Neural crest cell (in vitro differentiated cells): Measurements from ENCODE around the gene DNAH7. TPM values are rescaled to one million over a fixed set of nuclear protein-coding genes. Genes with fewer than 3 reads are reported as not detected.

Source experiments
- DNase-seq: peaks from one replicate; pipeline ENCODE4 v3.0.0; 2021; ENCODE audit warnings: low read depth, mixed read lengths, low spot score
- H3K27ac Mint-ChIP-seq: one replicate; pipeline ENCODE4 v1.8.0; 2021; ENCODE audit warnings: mild to moderate bottlenecking, mixed read lengths; ENCODE audit not compliant: unreplicated experiment
- H3K27me3 Mint-ChIP-seq: 2 replicates; pipeline ENCODE4 v1.8.0; 2021; ENCODE audit warnings: low read depth, mild to moderate bottlenecking, mixed read lengths
- H3K36me3 Mint-ChIP-seq: 2 replicates; pipeline ENCODE4 v1.8.0; 2021; ENCODE audit warnings: low read depth, mild to moderate bottlenecking, mixed read lengths
- H3K4me1 Mint-ChIP-seq: 2 replicates; pipeline ENCODE4 v1.8.0; 2021; ENCODE audit warnings: mixed read lengths
- H3K4me3 Mint-ChIP-seq: one replicate; pipeline ENCODE4 v1.8.0; 2021; ENCODE audit warnings: mild to moderate bottlenecking, mixed read lengths
- H3K9me3 Mint-ChIP-seq: 2 replicates; pipeline ENCODE4 v1.8.0; 2021; ENCODE audit warnings: mixed read lengths
- total RNA-seq: library from RNA; stranded (reverse); gene quantifications from 2 replicates; pipeline ENCODE4 v1.2.1, GENCODE V29; 2021
- TF ChIP-seq, protein P1 (sequence below): fragments of 200-600 bp; sonication (generic); conservative IDR thresholded peaks from 2 replicates; pipeline ENCODE4 v1.5.0; 2021; ENCODE audit warnings: antibody characterized with exemption, mild to moderate bottlenecking

Gene DNAH7
- total RNA-seq, 1 donor from 2014 or later: 1.5 TPM

DNA sequence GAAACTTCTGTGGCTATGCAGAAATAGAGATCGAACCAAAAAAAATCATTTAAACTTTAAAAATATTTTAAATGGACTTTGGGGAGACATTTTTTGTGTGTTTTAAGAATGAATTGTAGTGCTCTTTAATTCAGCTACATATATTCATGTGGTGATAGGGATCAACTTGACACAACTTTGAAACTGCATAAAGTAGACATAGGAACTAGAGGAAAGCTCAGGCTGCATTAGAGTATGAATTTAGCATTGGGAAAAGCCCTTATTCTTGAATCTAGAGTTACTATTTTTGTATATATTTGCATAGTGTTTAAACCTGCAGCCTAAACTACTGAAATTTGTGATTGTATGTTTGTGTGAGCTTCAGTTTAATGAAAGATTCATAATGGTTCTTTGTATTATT lies 333.3 kb downstream of the DNAH7 start:
- peaks cover 37% of the 10 kb centered on the region for H3K36me3 Mint-ChIP-seq
- TF ChIP-seq, protein P1, sequence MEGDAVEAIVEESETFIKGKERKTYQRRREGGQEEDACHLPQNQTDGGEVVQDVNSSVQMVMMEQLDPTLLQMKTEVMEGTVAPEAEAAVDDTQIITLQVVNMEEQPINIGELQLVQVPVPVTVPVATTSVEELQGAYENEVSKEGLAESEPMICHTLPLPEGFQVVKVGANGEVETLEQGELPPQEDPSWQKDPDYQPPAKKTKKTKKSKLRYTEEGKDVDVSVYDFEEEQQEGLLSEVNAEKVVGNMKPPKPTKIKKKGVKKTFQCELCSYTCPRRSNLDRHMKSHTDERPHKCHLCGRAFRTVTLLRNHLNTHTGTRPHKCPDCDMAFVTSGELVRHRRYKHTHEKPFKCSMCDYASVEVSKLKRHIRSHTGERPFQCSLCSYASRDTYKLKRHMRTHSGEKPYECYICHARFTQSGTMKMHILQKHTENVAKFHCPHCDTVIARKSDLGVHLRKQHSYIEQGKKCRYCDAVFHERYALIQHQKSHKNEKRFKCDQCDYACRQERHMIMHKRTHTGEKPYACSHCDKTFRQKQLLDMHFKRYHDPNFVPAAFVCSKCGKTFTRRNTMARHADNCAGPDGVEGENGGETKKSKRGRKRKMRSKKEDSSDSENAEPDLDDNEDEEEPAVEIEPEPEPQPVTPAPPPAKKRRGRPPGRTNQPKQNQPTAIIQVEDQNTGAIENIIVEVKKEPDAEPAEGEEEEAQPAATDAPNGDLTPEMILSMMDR: no peak
- no peak overlapping the region for H3K4me3 Mint-ChIP-seq
- no peaks in the 10 kb centered on the region for H3K4me1 Mint-ChIP-seq
- no peaks in the 10 kb centered on the region for H3K9me3 Mint-ChIP-seq
- H3K27ac Mint-ChIP-seq: no peak overlapping the region
- DNase-seq: no peak
- H3K27me3 Mint-ChIP-seq: no peaks in the 10 kb centered on the region

GRCh38 chr2:195734931-195735330 lies 333.7 kb downstream of the DNAH7 start:
- no peak for DNase-seq
- TF ChIP-seq, protein P1: no peak
- Mint-ChIP-seq H3K4me1 (no peaks in the 10 kb centered on the region), H3K4me3 (no peak overlapping the region), H3K27me3 (no peaks in the 10 kb centered on the region), H3K36me3 (peaks cover 34% of the 10 kb centered on the region), H3K27ac (no peak overlapping the region), H3K9me3 (no peaks in the 10 kb centered on the region)

GRCh38 chr2:195734395-195734794 lies 334.2 kb downstream of the DNAH7 start:
- Mint-ChIP-seq H3K36me3 (peaks cover 34% of the 10 kb centered on the region), H3K4me3 (no peak overlapping the region), H3K4me1 (no peaks in the 10 kb centered on the region), H3K27ac (no peak overlapping the region), H3K27me3 (no peaks in the 10 kb centered on the region), H3K9me3 (no peaks in the 10 kb centered on the region)
- no peak for DNase-seq
- TF ChIP-seq, protein P1: no peak

DNA sequence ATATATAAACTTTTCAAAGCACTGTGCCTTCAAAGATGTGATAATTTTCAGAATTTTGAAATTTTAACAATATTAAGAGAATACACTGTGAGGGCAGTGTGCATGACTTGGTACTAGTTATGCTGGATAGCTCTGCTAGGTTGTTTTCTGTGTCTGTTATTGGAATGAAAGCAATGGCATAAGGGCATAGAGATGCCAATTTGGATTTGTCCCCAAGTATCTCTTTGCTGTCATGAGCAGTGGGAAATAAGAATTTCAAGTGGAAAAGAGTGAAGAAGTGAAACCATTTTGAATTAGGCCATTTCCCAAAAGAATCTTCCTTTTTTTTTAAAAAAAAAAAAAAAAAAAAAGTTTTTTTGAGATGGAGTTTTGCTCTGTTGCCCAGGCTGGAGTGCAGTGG lies 334.8 kb downstream of the DNAH7 start:
- no peaks in the 10 kb centered on the region for H3K9me3 Mint-ChIP-seq
- H3K27me3 Mint-ChIP-seq: no peaks in the 10 kb centered on the region
- no peak overlapping the region for H3K4me3 Mint-ChIP-seq
- DNase-seq: no peak
- no peak overlapping the region for H3K27ac Mint-ChIP-seq
- TF ChIP-seq, protein P1: no peak
- H3K36me3 Mint-ChIP-seq: peaks cover 33% of the 10 kb centered on the region
- no peaks in the 10 kb centered on the region for H3K4me1 Mint-ChIP-seq

GRCh38 chr2:195732574-195732973 lies 336.1 kb downstream of the DNAH7 start:
- H3K27ac Mint-ChIP-seq: no peak overlapping the region
- TF ChIP-seq, protein P1: no peak
- H3K27me3 Mint-ChIP-seq: no peaks in the 10 kb centered on the region
- no peaks in the 10 kb centered on the region for H3K4me1 Mint-ChIP-seq
- H3K9me3 Mint-ChIP-seq: no peaks in the 10 kb centered on the region
- no peak overlapping the region for H3K4me3 Mint-ChIP-seq
- H3K36me3 Mint-ChIP-seq: peaks cover 33% of the 10 kb centered on the region
- no peak for DNase-seq

DNA sequence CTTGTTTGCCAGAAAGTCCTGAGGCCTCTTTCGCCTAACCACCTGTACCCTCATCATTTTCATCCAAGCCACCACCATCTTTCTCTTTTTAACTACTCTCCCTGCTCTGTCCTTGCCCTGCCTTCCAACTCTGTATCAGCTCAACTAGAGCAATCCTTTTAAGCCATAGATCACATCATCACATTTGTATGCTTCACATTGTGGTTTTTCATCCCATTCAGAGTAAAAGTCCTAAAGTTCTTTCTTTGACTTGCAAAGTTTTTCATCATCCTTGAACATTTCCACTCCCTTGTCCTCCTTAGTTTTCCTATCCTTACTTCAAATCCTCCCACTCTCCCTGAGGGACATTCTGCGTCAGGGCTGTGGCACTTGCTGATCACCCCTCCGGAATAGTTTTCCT lies 337.7 kb downstream of the DNAH7 start:
- H3K4me3 Mint-ChIP-seq: no peak overlapping the region
- peaks cover 33% of the 10 kb centered on the region for H3K36me3 Mint-ChIP-seq
- no peaks in the 10 kb centered on the region for H3K4me1 Mint-ChIP-seq
- H3K27me3 Mint-ChIP-seq: no peaks in the 10 kb centered on the region
- no peaks in the 10 kb centered on the region for H3K9me3 Mint-ChIP-seq
- TF ChIP-seq, protein P1: no peak
- DNase-seq: no peak
- H3K27ac Mint-ChIP-seq: no peak overlapping the region
